H9 (cell line): Measurements from ENCODE around the gene NBDY. TPM values are rescaled to one million over a fixed set of nuclear protein-coding genes. Genes with fewer than 3 reads are reported as not detected.

Experiments used
- DNase-seq: peaks from one replicate; pipeline ENCODE4 v3.0.0-alpha.2; 2017
- H2AFZ ChIP-seq: one replicate; pipeline ENCODE4 v1.6.1; 2013; ENCODE audit warnings: mild to moderate bottlenecking, low read length, control low read depth, moderate library complexity
- H2AK5ac ChIP-seq: 2 replicates; pipeline ENCODE4 v1.6.1; 2013; ENCODE audit warnings: low read length, control low read depth, mixed read lengths; ENCODE audit not compliant: insufficient read length
- H2BK120ac ChIP-seq: one replicate; pipeline ENCODE4 v1.6.1; 2013; ENCODE audit warnings: low read depth, mild to moderate bottlenecking, low read length, control low read depth, inconsistent platforms; ENCODE audit not compliant: poor library complexity, severe bottlenecking
- H2BK12ac ChIP-seq: 2 replicates; pipeline ENCODE4 v1.6.1; 2013; ENCODE audit warnings: low read length, control low read depth, mixed read lengths, low read depth; ENCODE audit not compliant: insufficient read length
- H2BK15ac ChIP-seq: 2 replicates; pipeline ENCODE4 v1.6.1; 2013; ENCODE audit warnings: low read depth, low read length, control low read depth
- H2BK20ac ChIP-seq: one replicate; pipeline ENCODE4 v1.6.1; 2013; ENCODE audit warnings: low read depth, mild to moderate bottlenecking, low read length, control low read depth, inconsistent platforms; ENCODE audit not compliant: poor library complexity, severe bottlenecking
- H2BK5ac ChIP-seq: 2 replicates; pipeline ENCODE4 v1.6.1; 2013; ENCODE audit warnings: low read length, control low read depth, mixed read lengths; ENCODE audit not compliant: insufficient read length
- H3K14ac ChIP-seq: 2 replicates; pipeline ENCODE4 v1.6.1; 2013; ENCODE audit warnings: low read length, control low read depth; ENCODE audit not compliant: insufficient read depth
- H3K18ac ChIP-seq: 2 replicates; pipeline ENCODE4 v1.6.1; 2013; ENCODE audit warnings: low read depth, mild to moderate bottlenecking, mixed read lengths, low read length, control low read depth; ENCODE audit not compliant: insufficient read length
- H3K23ac ChIP-seq: 2 replicates; pipeline ENCODE4 v1.6.1; 2013; ENCODE audit warnings: low read length, control low read depth, mixed read lengths, low read depth; ENCODE audit not compliant: insufficient read length
- H3K23me2 ChIP-seq: 2 replicates; pipeline ENCODE4 v1.6.1; 2013; ENCODE audit warnings: low read depth, mild to moderate bottlenecking, mixed read lengths, low read length, control low read depth; ENCODE audit not compliant: insufficient read length, poor library complexity, severe bottlenecking
- H3K27ac ChIP-seq: 2 replicates; pipeline ENCODE4 v1.5.1; 2013; ENCODE audit warnings: low read length, control low read depth, mixed read lengths, low read depth; ENCODE audit not compliant: insufficient read length
- H3K27me3 ChIP-seq: 2 replicates; pipeline ENCODE4 v1.6.1; 2013; ENCODE audit warnings: low read length, control low read depth, inconsistent platforms; ENCODE audit not compliant: insufficient read depth
- H3K4ac ChIP-seq: 2 replicates; pipeline ENCODE4 v1.6.1; 2013; ENCODE audit warnings: low read depth, mild to moderate bottlenecking, control low read depth, inconsistent platforms, low read length, moderate library complexity
- H3K4me1 ChIP-seq: 2 replicates; pipeline ENCODE4 v1.6.1; 2013; ENCODE audit warnings: low read length, control low read depth, inconsistent platforms; ENCODE audit not compliant: insufficient read depth
- H3K4me2 ChIP-seq: 2 replicates; pipeline ENCODE4 v1.6.1; 2013; ENCODE audit warnings: low read length, control low read depth, mixed read lengths; ENCODE audit not compliant: insufficient read length, insufficient read depth
- H3K56ac ChIP-seq: 2 replicates; pipeline ENCODE4 v1.6.1; 2013; ENCODE audit warnings: low read depth, mild to moderate bottlenecking, mixed read lengths, low read length, control low read depth; ENCODE audit not compliant: insufficient read length
- H3K79me1 ChIP-seq: 2 replicates; pipeline ENCODE4 v1.6.1; 2013; ENCODE audit warnings: low read depth, mild to moderate bottlenecking, moderate library complexity, low read length, control low read depth, inconsistent platforms; ENCODE audit not compliant: insufficient read depth, poor library complexity, severe bottlenecking
- H3K79me2 ChIP-seq: 2 replicates; pipeline ENCODE4 v1.6.1; 2013; ENCODE audit warnings: low read length, control low read depth, inconsistent platforms; ENCODE audit not compliant: insufficient read depth
- H3K9ac ChIP-seq: 2 replicates; pipeline ENCODE4 v1.6.1; 2013; ENCODE audit warnings: low read length, control low read depth, mixed read lengths; ENCODE audit not compliant: insufficient read length; ENCODE audit errors: extremely low read depth
- H3K9me3 ChIP-seq: one replicate; pipeline ENCODE4 v1.6.1; 2013; ENCODE audit warnings: low read depth, low read length, inconsistent platforms; ENCODE audit not compliant: control insufficient read depth
- H3T11ph ChIP-seq: one replicate; pipeline ENCODE4 v1.6.1; 2013; ENCODE audit warnings: mild to moderate bottlenecking, low read length, control low read depth, inconsistent platforms
- H4K20me1 ChIP-seq: one replicate; pipeline ENCODE4 v1.6.1; 2013; ENCODE audit not compliant: control insufficient read depth, insufficient read length, insufficient read depth
- H4K5ac ChIP-seq: 2 replicates; pipeline ENCODE4 v1.6.1; 2013; ENCODE audit warnings: low read depth, mild to moderate bottlenecking, mixed read lengths, low read length, control low read depth; ENCODE audit not compliant: insufficient read length
- H4K8ac ChIP-seq: replicated peaks from 2 replicates; pipeline ENCODE4 v1.6.1; 2013; ENCODE audit warnings: low read length, control low read depth, mixed read lengths, low read depth; ENCODE audit not compliant: insufficient read length
- H4K91ac ChIP-seq: 2 replicates; pipeline ENCODE4 v1.6.1; 2013; ENCODE audit warnings: low read depth, mild to moderate bottlenecking, moderate library complexity, mixed read lengths, low read length, control low read depth; ENCODE audit not compliant: insufficient read length
- H3K27ac Mint-ChIP-seq, 3 experiments: 2 replicates in 2 of 3; 3 replicates in 1 of 3; pipeline ENCODE4 v1.8.0; 2020 to 2021; ENCODE audit warnings: mixed read lengths in 3 of 3, mild to moderate bottlenecking in 1 of 3, moderate library complexity in 1 of 3
- H3K27me3 Mint-ChIP-seq: 2 replicates; pipeline ENCODE4 v1.8.0; 2021; ENCODE audit warnings: low read depth, mild to moderate bottlenecking, moderate library complexity, mixed read lengths
- H3K36me3 Mint-ChIP-seq, 3 experiments: 2 replicates in 2 of 3; 3 replicates in 1 of 3; pipeline ENCODE4 v1.8.0; 2020 to 2021; ENCODE audit warnings: low read depth in 3 of 3, mixed read lengths in 3 of 3; ENCODE audit not compliant: insufficient read depth in 1 of 3
- H3K4me1 Mint-ChIP-seq, 2 experiments: 2 replicates each; pipeline ENCODE4 v1.8.0; 2020; ENCODE audit warnings: mixed read lengths in 2 of 2
- H3K4me3 Mint-ChIP-seq, 2 experiments: 2 replicates in 1 of 2; 3 replicates in 1 of 2; pipeline ENCODE4 v1.8.0; 2020 to 2021; ENCODE audit warnings: mild to moderate bottlenecking in 2 of 2, mixed read lengths in 2 of 2, moderate library complexity in 1 of 2
- H3K9me3 Mint-ChIP-seq, 2 experiments: 2 replicates in 1 of 2; 3 replicates in 1 of 2; pipeline ENCODE4 v1.8.0; 2020; ENCODE audit warnings: mild to moderate bottlenecking in 2 of 2, mixed read lengths in 2 of 2, moderate library complexity in 1 of 2
- CTCF ChIP-seq: fragments of 200-600 bp; sonication (generic); conservative IDR thresholded peaks from 3 replicates; pipeline ENCODE4 v1.8.0; 2021; ENCODE audit warnings: antibody characterized with exemption, mild to moderate bottlenecking
- WGBS: extraction: QIAGEN DNeasy Blood & Tissue Kit; methylation state at CpG from one replicate; pipeline ENCODE4 v1.1.7; 2013; ENCODE audit warnings: missing lambda C conversion rate, low lambda C conversion rate, mixed read lengths; ENCODE audit not compliant: insufficient read length; ENCODE audit errors: extremely low coverage; 5-methylcytosine and 5-hydroxymethylcytosine counted together
- total RNA-seq: library from RNA; stranded (reverse); gene quantifications from 2 replicates; pipeline ENCODE4 v1.2.1, GENCODE V29; 2021

Gene NBDY
- total RNA-seq, 1 experiment from 2014 or later: 62.5 TPM

- TF ChIP-seq CTCF: no peak
- peaks cover 54 to 66% of the 10 kb centered on the region in 2 experiments for H3K9me3 Mint-ChIP-seq
- Histone ChIP-seq H2BK120ac (no peak overlapping the region), H3K79me1 (no peaks in the 10 kb centered on the region), H3K9ac (no peak overlapping the region), H2AK5ac (no peak overlapping the region), H3K14ac (no peak overlapping the region), H3K23me2 (no peaks in the 10 kb centered on the region), H4K8ac (no peak overlapping the region), H3K4ac (no peak overlapping the region), H2BK12ac (no peak overlapping the region), H3K4me2 (no peak overlapping the region), H2BK5ac (no peak overlapping the region), H3K56ac (no peak overlapping the region), H2AFZ (no peak overlapping the region), H3K27me3 (no peaks in the 10 kb centered on the region), H2BK20ac (no peak overlapping the region), H3K27ac (no peak overlapping the region), H3T11ph (no peak overlapping the region), H4K5ac (no peak overlapping the region), H3K23ac (no peak overlapping the region), H2BK15ac (no peak overlapping the region), H3K9me3 (no peaks in the 10 kb centered on the region), H4K20me1 (no peaks in the 10 kb centered on the region), H3K79me2 (no peaks in the 10 kb centered on the region), H3K4me1 (no peaks in the 10 kb centered on the region), H4K91ac (no peak overlapping the region), H3K18ac (no peak overlapping the region)
- no peak for DNase-seq
- H3K4me3 Mint-ChIP-seq: no peak overlapping the region
- peaks cover 19 to 36% (median 20%) of the 10 kb centered on the region in 3 experiments for H3K36me3 Mint-ChIP-seq
- no peaks in the 10 kb centered on the region; a peak in 1 of 4 replicates for H3K4me1 Mint-ChIP-seq
- H3K27ac Mint-ChIP-seq: no peak overlapping the region; a peak in 1 of 7 replicates
- WGBS: no CpG with 5 or more reads among the region's 4 CpGs
- H3K27me3 Mint-ChIP-seq: no peaks in the 10 kb centered on the region
Observed at GRCh38 chrX:56758456-56758855, 29.4 kb downstream of the NBDY start.
